ENCODE measurements around the gene KIAA0513.

The KIAA0513 gene

GRCh38 chr16:85084841-85085510, 57.4 kb downstream of the KIAA0513 start:
- H3K27ac ChIP-seq (ENCODE audit: low read depth, low read length), result no peak overlapping the region
- H3K36me3 ChIP-seq (ENCODE audit: control insufficient read depth in 5 of 5, insufficient read depth in 5 of 5, low read length in 5 of 5), result peaks cover 0 to 31% (median 4%) of the 10 kb centered on the region in 5 donors
- H3K4me1 ChIP-seq (ENCODE audit: control insufficient read depth in 5 of 5, insufficient read depth in 5 of 5, low read length in 5 of 5), result peaks cover 0 to 14% (median 9%) of the 10 kb centered on the region in 5 donors
- no peaks in the 10 kb centered on the region for H3K27me3 ChIP-seq (ENCODE audit: control insufficient read depth in 5 of 5, insufficient read depth in 4 of 5, low read length in 5 of 5)
- H3K9me3 ChIP-seq (ENCODE audit: control insufficient read depth in 5 of 5, low read length in 5 of 5), result no peaks in the 10 kb centered on the region
- no peak overlapping the region for H3K4me3 ChIP-seq (ENCODE audit: low read depth in 1 of 5, low read length in 5 of 5)
- H3K9ac ChIP-seq (ENCODE audit: low read length in 5 of 5), result no peak overlapping the region

DNA sequence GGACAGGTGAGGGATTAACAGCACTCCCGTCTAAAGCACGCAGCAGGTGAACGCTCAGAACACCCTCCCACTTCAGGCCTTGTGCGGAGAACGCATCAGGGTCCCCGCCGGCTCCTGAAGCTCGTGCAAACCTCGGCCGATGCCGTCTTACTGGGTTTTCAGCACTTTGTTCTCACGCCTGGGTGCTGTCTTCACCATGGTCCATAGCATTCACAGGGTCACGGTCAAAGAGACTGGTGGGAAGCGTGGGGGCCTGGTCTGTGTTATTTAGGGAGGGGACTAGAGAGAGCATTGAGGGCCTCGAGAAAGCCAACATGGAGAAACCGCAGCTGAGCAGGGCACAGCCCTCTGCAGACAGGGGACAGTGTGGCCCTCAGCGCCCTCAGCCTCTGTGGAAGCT, 58.1 kb downstream of the KIAA0513 start:
- H3K27me3 ChIP-seq (ENCODE audit: control insufficient read depth in 5 of 5, insufficient read depth in 4 of 5, low read length in 5 of 5), result no peaks in the 10 kb centered on the region
- H3K4me1 ChIP-seq (ENCODE audit: control insufficient read depth in 5 of 5, insufficient read depth in 5 of 5, low read length in 5 of 5), result peaks cover 0 to 18% (median 14%) of the 10 kb centered on the region in 5 donors
- H3K27ac ChIP-seq (ENCODE audit: low read depth, low read length), result no peak overlapping the region
- H3K9me3 ChIP-seq (ENCODE audit: control insufficient read depth in 5 of 5, low read length in 5 of 5), result no peaks in the 10 kb centered on the region
- H3K4me3 ChIP-seq (ENCODE audit: low read depth in 1 of 5, low read length in 5 of 5), result no peak overlapping the region
- peaks cover 0 to 28% (median 2%) of the 10 kb centered on the region in 5 donors for H3K36me3 ChIP-seq (ENCODE audit: control insufficient read depth in 5 of 5, insufficient read depth in 5 of 5, low read length in 5 of 5)
- H3K9ac ChIP-seq (ENCODE audit: low read length in 5 of 5), result no peak overlapping the region

GRCh38 chr16:85086347-85087291, 59.0 kb downstream of the KIAA0513 start:
- peaks cover 0 to 21% (median 2%) of the 10 kb centered on the region in 5 donors for H3K36me3 ChIP-seq (ENCODE audit: control insufficient read depth in 5 of 5, insufficient read depth in 5 of 5, low read length in 5 of 5)
- H3K9me3 ChIP-seq (ENCODE audit: control insufficient read depth in 5 of 5, low read length in 5 of 5), result no peaks in the 10 kb centered on the region
- H3K27me3 ChIP-seq (ENCODE audit: control insufficient read depth in 5 of 5, insufficient read depth in 4 of 5, low read length in 5 of 5), result no peaks in the 10 kb centered on the region
- H3K9ac ChIP-seq (ENCODE audit: low read length in 5 of 5), result no peak overlapping the region
- H3K27ac ChIP-seq (ENCODE audit: low read depth, low read length), result no peak overlapping the region
- H3K4me3 ChIP-seq (ENCODE audit: low read depth in 1 of 5, low read length in 5 of 5), result no peak overlapping the region
- peaks cover 0 to 26% (median 15%) of the 10 kb centered on the region in 5 donors for H3K4me1 ChIP-seq (ENCODE audit: control insufficient read depth in 5 of 5, insufficient read depth in 5 of 5, low read length in 5 of 5)

DNA sequence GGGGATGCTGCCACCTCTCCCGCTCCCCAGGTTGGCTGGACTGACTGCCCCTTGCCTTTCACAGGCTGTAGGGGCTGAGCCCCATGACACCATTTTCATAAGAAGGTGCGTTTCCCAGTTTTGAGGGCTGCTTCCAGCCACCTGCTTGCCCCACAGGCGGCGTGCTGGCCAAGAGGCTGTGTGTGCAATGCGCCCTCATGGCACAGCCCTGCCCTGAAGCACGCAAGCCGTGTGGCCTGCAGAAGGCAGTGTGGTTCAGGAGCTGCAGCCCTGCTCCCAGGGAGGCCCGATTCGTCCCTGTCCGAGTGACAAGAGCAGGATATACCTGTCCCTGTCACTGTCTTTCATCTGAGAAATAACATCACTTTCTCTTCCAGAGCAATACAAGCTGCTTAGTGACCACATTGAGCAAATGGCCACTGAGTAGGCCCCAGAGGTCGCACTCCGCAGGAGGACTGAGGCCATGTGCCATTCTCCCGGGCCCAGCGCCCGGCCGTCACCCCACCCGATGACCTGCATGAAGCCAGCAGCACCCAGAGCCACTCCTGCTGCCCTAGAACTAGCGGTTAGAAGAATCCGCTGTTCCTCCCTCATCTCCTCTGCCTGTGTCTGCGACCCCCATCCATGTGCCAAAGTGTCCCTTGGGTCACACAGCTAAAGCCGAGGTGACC, 60.4 kb downstream of the KIAA0513 start:
- H3K27ac ChIP-seq (ENCODE audit: low read depth, low read length), result no peak overlapping the region
- no peaks in the 10 kb centered on the region for H3K9me3 ChIP-seq (ENCODE audit: control insufficient read depth in 5 of 5, low read length in 5 of 5)
- H3K9ac ChIP-seq (ENCODE audit: low read length in 5 of 5), result no peak overlapping the region
- peaks cover 0 to 26% (median 12%) of the 10 kb centered on the region in 5 donors for H3K4me1 ChIP-seq (ENCODE audit: control insufficient read depth in 5 of 5, insufficient read depth in 5 of 5, low read length in 5 of 5)
- H3K4me3 ChIP-seq (ENCODE audit: low read depth in 1 of 5, low read length in 5 of 5), result no peak overlapping the region
- peaks cover 0 to 21% (median 2%) of the 10 kb centered on the region in 5 donors for H3K36me3 ChIP-seq (ENCODE audit: control insufficient read depth in 5 of 5, insufficient read depth in 5 of 5, low read length in 5 of 5)
- no peaks in the 10 kb centered on the region for H3K27me3 ChIP-seq (ENCODE audit: control insufficient read depth in 5 of 5, insufficient read depth in 4 of 5, low read length in 5 of 5)

GRCh38 chr16:85088570-85089199, 61.1 kb downstream of the KIAA0513 start:
- H3K9ac ChIP-seq (ENCODE audit: low read length in 5 of 5), result no peak overlapping the region
- no peaks in the 10 kb centered on the region for H3K9me3 ChIP-seq (ENCODE audit: control insufficient read depth in 5 of 5, low read length in 5 of 5)
- H3K27me3 ChIP-seq (ENCODE audit: control insufficient read depth in 5 of 5, insufficient read depth in 4 of 5, low read length in 5 of 5), result peaks cover 0 to 4% (median 0%) of the 10 kb centered on the region in 5 donors

DNA sequence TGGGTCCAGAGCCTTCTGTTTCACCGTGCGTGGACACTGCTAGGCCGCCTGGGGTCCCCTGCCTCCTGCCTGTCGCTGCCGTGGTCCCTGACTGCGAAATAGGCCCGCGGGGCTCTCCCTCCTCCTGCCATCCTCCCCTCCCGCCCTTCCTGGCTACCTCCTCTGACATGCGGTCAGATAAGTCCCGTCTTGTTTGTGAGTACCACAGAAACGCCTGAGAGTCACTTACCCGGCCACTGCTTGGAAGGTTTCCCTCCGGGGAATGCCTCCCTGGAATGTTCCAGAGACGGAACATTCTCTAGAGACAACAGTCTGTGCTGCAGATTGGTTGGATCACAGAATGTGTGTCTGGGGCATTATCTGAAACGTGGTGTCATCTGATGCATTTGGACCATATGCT, 61.9 kb downstream of the KIAA0513 start:
- H3K36me3 ChIP-seq (ENCODE audit: control insufficient read depth in 5 of 5, insufficient read depth in 5 of 5, low read length in 5 of 5), result peaks cover 0 to 21% (median 2%) of the 10 kb centered on the region in 5 donors
- no peak overlapping the region for H3K4me3 ChIP-seq (ENCODE audit: low read depth in 1 of 5, low read length in 5 of 5)
- no peak overlapping the region for H3K27ac ChIP-seq (ENCODE audit: low read depth, low read length)
- peaks cover 0 to 21% (median 10%) of the 10 kb centered on the region in 5 donors for H3K4me1 ChIP-seq (ENCODE audit: control insufficient read depth in 5 of 5, insufficient read depth in 5 of 5, low read length in 5 of 5)
- H3K9ac ChIP-seq (ENCODE audit: low read length in 5 of 5), result no peak overlapping the region
- peaks cover 0 to 8% (median 4%) of the 10 kb centered on the region in 5 donors for H3K27me3 ChIP-seq (ENCODE audit: control insufficient read depth in 5 of 5, insufficient read depth in 4 of 5, low read length in 5 of 5)
- no peaks in the 10 kb centered on the region for H3K9me3 ChIP-seq (ENCODE audit: control insufficient read depth in 5 of 5, low read length in 5 of 5)

More at GRCh38 chr16:85088570-85089199, 61.1 kb downstream of the KIAA0513 start:
- Histone ChIP-seq H3K4me3 (ENCODE audit: low read depth in 1 of 5, low read length in 5 of 5) (no peak overlapping the region), H3K36me3 (ENCODE audit: control insufficient read depth in 5 of 5, insufficient read depth in 5 of 5, low read length in 5 of 5) (peaks cover 0 to 21% (median 2%) of the 10 kb centered on the region in 5 donors), H3K27ac (ENCODE audit: low read depth, low read length) (no peak overlapping the region), H3K4me1 (ENCODE audit: control insufficient read depth in 5 of 5, insufficient read depth in 5 of 5, low read length in 5 of 5) (peaks cover 0 to 23% (median 10%) of the 10 kb centered on the region in 5 donors)

DNA sequence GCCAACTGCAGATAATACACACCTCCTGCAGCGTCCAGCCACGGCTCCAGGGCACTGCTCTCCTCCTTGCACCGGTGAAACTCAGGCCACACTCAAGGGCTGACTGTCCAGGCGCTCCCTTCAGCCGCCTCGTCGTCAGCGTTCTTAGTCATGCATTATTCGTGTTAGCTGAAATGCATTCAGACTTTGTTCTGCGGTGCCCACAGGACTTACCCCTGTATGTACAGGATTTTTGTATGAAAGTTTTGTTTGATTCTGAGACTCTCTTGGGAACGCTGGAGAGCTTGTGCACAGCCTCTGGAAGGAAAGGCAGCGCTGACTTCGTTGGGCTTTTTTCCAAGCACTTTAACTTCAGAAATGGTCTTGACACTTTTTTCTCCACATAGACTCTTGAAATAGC, 62.6 kb downstream of the KIAA0513 start:
- no peak overlapping the region for H3K4me3 ChIP-seq (ENCODE audit: low read depth in 1 of 5, low read length in 5 of 5)
- no peak overlapping the region for H3K9ac ChIP-seq (ENCODE audit: low read length in 5 of 5)
- H3K9me3 ChIP-seq (ENCODE audit: control insufficient read depth in 5 of 5, low read length in 5 of 5), result no peaks in the 10 kb centered on the region
- H3K4me1 ChIP-seq (ENCODE audit: control insufficient read depth in 5 of 5, insufficient read depth in 5 of 5, low read length in 5 of 5), result peaks cover 0 to 21% (median 10%) of the 10 kb centered on the region in 5 donors
- H3K36me3 ChIP-seq (ENCODE audit: control insufficient read depth in 5 of 5, insufficient read depth in 5 of 5, low read length in 5 of 5), result peaks cover 0 to 21% (median 2%) of the 10 kb centered on the region in 5 donors
- peaks cover 2 to 10% (median 7%) of the 10 kb centered on the region in 5 donors for H3K27me3 ChIP-seq (ENCODE audit: control insufficient read depth in 5 of 5, insufficient read depth in 4 of 5, low read length in 5 of 5)
- no peak overlapping the region for H3K27ac ChIP-seq (ENCODE audit: low read depth, low read length)

GRCh38 chr16:85090873-85091521, 63.4 kb downstream of the KIAA0513 start:
- Histone ChIP-seq H3K27me3 (ENCODE audit: control insufficient read depth in 5 of 5, insufficient read depth in 4 of 5, low read length in 5 of 5) (peaks cover 5 to 12% (median 10%) of the 10 kb centered on the region in 5 donors), H3K27ac (ENCODE audit: low read depth, low read length) (no peak overlapping the region), H3K4me1 (ENCODE audit: control insufficient read depth in 5 of 5, insufficient read depth in 5 of 5, low read length in 5 of 5) (peaks cover 0 to 21% (median 10%) of the 10 kb centered on the region in 5 donors), H3K9me3 (ENCODE audit: control insufficient read depth in 5 of 5, low read length in 5 of 5) (no peaks in the 10 kb centered on the region), H3K9ac (ENCODE audit: low read length in 5 of 5) (no peak overlapping the region), H3K4me3 (ENCODE audit: low read depth in 1 of 5, low read length in 5 of 5) (no peak overlapping the region), H3K36me3 (ENCODE audit: control insufficient read depth in 5 of 5, insufficient read depth in 5 of 5, low read length in 5 of 5) (peaks cover 0 to 21% (median 2%) of the 10 kb centered on the region in 5 donors)

DNA sequence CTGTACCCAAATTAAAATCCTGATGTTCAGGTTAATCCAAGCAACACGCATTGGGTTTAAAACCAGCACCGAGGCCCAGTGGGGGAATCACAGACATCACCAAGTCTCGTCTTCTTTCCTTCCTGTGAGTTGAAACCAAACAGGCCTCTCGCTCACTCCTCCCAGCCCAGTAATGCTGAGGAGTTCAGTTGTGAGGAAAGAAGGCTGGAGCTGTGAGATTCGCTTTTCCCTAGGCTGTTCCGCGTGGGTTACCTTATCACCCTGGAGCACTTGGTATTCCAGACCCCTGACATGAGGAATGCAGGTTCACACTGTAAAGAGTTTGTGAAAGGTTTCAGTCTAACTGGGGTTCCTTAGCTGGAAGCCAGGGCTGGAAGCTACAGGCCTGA, 63.9 kb downstream of the KIAA0513 start:
- H3K27ac ChIP-seq (ENCODE audit: low read depth, low read length), result no peak overlapping the region
- H3K9ac ChIP-seq (ENCODE audit: low read length in 5 of 5), result peak overlapping the region in 1 of 5 donors; percentile 4
- no peaks in the 10 kb centered on the region for H3K9me3 ChIP-seq (ENCODE audit: control insufficient read depth in 5 of 5, low read length in 5 of 5)
- no peak overlapping the region for H3K4me3 ChIP-seq (ENCODE audit: low read depth in 1 of 5, low read length in 5 of 5)
- H3K27me3 ChIP-seq (ENCODE audit: control insufficient read depth in 5 of 5, insufficient read depth in 4 of 5, low read length in 5 of 5), result peaks cover 6 to 14% (median 10%) of the 10 kb centered on the region in 5 donors
- H3K36me3 ChIP-seq (ENCODE audit: control insufficient read depth in 5 of 5, insufficient read depth in 5 of 5, low read length in 5 of 5), result peaks cover 0 to 21% (median 2%) of the 10 kb centered on the region in 5 donors
- H3K4me1 ChIP-seq (ENCODE audit: control insufficient read depth in 5 of 5, insufficient read depth in 5 of 5, low read length in 5 of 5), result peaks cover 0 to 21% (median 9%) of the 10 kb centered on the region in 5 donors
